Measurements from ENCODE around the gene ST8SIA5.

The ST8SIA5 gene

GRCh38 chr18:46761059-46761769, 4.4 kb upstream of the ST8SIA5 start:
- ChIA-PET POLR2A (no interaction called here), CTCF (no interaction called here)
- TF ChIP-seq CTCF (IDR thresholded peaks at IDR 0.05; ENCODE audit: insufficient read depth, low read length, missing control alignments), result no peak
- H3K4me3 ChIP-seq (ENCODE audit: low read depth, low read length), result no peak overlapping the region
- DNase-seq (ENCODE audit: low read depth, low spot score), result no peak

GRCh38 chr18:46759890-46760289, 3.0 kb upstream of the ST8SIA5 start:
- no peak for DNase-seq (ENCODE audit: low read depth, low spot score)
- TF ChIP-seq CTCF (IDR thresholded peaks at IDR 0.05; ENCODE audit: insufficient read depth, low read length, missing control alignments), result no peak
- CTCF ChIA-PET, result no interaction called here
- H3K4me3 ChIP-seq (ENCODE audit: low read depth, low read length), result no peak overlapping the region
- POLR2A ChIA-PET, result no interaction called here

GRCh38 chr18:46756025-46756558, 761 bp downstream of the ST8SIA5 start:
- DNase-seq (ENCODE audit: low read depth, low spot score), result no peak
- ChIA-PET POLR2A (no interaction called here), CTCF (no interaction called here)
- no peak overlapping the region for H3K4me3 ChIP-seq (ENCODE audit: low read depth, low read length)
- TF ChIP-seq CTCF (IDR thresholded peaks at IDR 0.05; ENCODE audit: insufficient read depth, low read length, missing control alignments), result no peak

- POLR2A ChIA-PET, result no interaction called here
- H3K4me3 ChIP-seq (ENCODE audit: low read depth, low read length), result no peak overlapping the region
- DNase-seq (ENCODE audit: low read depth, low spot score), result no peak
- TF ChIP-seq CTCF (IDR thresholded peaks at IDR 0.05; ENCODE audit: insufficient read depth, low read length, missing control alignments), result no peak
- CTCF ChIA-PET, result no interaction called here
Observed at GRCh38 chr18:46755315-46756024, 1.4 kb downstream of the ST8SIA5 start.

- DNase-seq (ENCODE audit: low read depth, low spot score), result no peak
- no peak overlapping the region for H3K4me3 ChIP-seq (ENCODE audit: low read depth, low read length)
- no peak for TF ChIP-seq CTCF (IDR thresholded peaks at IDR 0.05; ENCODE audit: insufficient read depth, low read length, missing control alignments)
- POLR2A ChIA-PET, result no interaction called here
- CTCF ChIA-PET, result no interaction called here
Observed at GRCh38 chr18:46754661-46755292, 2.1 kb downstream of the ST8SIA5 start.

GRCh38 chr18:46754188-46754587, 2.7 kb downstream of the ST8SIA5 start:
- ChIA-PET POLR2A (no interaction called here), CTCF (no interaction called here)
- H3K4me3 ChIP-seq (ENCODE audit: low read depth, low read length), result no peak overlapping the region
- DNase-seq (ENCODE audit: low read depth, low spot score), result no peak
- no peak for TF ChIP-seq CTCF (IDR thresholded peaks at IDR 0.05; ENCODE audit: insufficient read depth, low read length, missing control alignments)

Data from AG04449 (cell line).